DMS79 (cell line): Measurements from ENCODE around the gene ASIC3.

Experiments used
- DNase-seq: peaks from one replicate; lab custom pipeline; 2025; lab: John Stamatoyannopoulos, UW

ASIC3 gene

GRCh38 chr7:151085691-151086620 is 37.6 kb downstream of the ASIC3 start, which contains the start of gene AGAP3:
TSS of gene AGAP3 (plus strand) at chr7:151086475. CDS start at chr7:151086742, 267 bp downstream.
- no peak for DNase-seq

GRCh38 chr7:151086802-151087244 is 38.5 kb downstream of the ASIC3 start:
- no peak for DNase-seq

- no peak for DNase-seq
These were observed 39.1 kb downstream of the ASIC3 start for GRCh38 chr7:151087245-151088018.

DNA sequence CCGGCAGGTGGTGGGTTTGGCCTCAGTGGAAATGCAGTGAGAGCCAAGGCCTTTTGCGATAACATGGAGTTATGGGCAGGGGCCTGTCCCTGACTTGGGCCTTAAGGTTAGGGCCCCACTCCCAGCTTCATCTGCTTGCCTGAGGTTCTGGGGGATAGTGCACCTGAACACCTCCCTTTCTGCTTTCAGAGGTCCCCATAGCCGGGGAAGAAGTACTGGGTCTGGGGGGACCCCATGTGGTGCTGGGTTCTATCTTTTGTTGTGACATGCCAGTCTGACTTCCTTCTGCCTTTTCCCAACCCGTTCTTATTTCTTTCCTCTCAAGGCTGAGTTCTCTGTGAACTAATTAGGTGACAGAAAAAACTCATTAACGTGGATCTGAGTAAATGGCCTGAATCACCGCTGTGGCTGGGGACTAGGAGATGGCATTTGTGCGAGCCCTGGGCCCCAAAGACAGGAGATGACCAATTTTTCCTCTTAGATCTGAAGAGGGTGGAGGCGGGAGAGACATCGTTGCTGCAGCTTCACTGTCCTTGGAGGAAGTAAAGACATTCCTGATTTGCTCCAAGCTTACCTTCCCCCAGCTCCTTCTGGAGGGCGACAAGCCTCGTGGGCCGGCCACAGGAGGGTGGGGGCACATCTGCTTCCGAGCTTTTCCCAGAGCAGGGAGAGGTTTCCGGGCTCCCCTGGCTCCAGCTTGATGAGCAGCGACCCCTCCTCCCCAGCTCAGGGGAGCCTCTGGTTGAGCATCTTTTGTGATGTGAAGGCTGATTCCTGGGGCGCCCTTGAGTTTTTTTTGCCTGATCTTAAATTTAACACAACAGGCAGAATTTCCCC is 39.9 kb downstream of the ASIC3 start:
- DNase-seq = no peak

DNA sequence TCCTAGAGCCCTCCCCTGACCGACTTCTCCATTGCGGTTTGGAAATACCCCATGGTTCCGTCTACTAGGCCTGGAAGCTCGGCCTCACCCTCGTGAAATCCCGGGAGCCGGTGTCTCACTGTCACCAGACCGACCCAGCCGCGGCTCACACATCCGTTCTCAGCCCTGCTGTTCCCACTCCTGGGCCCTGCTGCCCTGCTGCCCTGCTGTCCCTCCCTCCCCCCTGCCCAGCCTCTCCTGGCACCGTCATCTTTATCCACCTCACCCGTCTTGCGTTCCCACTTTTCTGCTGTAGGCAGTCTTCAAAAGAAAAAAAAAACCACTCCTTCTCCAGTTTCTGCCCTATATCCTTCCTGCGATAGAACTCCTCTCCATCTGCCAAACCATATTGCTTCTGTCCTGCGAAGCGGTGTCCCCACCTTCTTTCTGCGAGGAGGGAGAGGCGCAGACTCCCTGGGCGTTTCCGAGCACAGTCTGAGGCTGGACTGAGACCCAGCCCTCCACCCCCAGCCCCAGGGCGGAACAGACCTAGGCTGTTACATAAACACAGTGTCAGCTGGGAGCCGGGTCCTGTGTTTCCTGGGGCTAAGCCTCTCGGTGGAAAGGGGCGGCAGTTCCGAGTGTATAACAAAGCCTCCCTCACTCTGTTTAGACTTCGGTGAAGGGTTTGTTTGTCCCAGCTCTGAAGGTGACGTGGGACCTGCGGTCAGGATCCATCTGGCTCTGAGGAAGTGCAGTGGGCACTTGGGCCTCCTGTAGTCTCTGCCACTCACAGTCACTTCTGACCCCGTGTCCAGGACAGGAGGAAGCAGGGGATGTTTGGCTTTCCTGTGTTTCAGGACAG is 40.7 kb downstream of the ASIC3 start:
- DNase-seq = no peak

GRCh38 chr7:151089893-151090730 is 41.8 kb downstream of the ASIC3 start:
- no peak for DNase-seq

DNA sequence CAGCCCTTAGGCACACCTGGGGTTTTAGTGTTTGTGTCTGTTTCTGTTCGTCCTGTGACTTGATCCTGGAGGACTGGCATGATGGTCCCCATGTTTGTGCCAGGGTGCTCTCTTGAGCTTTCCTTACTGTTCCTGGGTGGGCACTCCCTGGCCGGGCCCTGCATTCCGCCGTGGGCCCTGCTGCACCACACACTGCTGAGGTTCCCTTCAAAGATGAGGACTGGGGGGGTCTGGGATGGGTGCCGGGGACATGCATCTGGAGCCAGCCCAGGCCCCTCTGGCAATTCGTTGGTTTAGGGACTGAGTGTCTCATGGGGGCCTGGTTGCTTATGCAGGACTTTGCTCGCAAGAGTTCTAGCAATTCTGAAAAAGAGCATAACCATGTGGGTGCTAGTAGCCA is 42.7 kb downstream of the ASIC3 start:
- DNase-seq = no peak

GRCh38 chr7:151091431-151091830 is 43.1 kb downstream of the ASIC3 start:
- no peak for DNase-seq

DNA sequence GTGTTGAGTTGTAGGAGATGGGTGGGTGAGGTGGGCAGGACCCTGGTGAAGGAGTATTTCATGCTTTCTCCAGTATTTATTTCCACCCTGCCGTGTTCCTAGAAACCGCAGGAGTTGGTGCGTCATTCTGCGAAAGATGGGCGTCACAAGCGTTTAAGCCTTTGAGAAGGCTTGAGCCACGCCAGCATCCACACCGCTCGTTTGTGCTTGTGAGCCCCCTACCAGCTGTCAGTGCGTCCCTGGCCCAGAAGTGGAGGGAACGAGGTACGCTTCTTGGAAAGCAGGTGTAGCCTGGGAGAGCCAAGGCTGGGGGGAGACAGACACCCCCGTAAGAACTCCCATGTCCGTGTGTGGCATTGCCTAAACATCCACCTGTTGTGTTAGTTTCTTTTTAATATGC is 43.7 kb downstream of the ASIC3 start:
- no peak for DNase-seq

GRCh38 chr7:151093748-151094147 is 45.4 kb downstream of the ASIC3 start:
- no peak for DNase-seq

GRCh38 chr7:151094675-151095074 is 46.3 kb downstream of the ASIC3 start:
- DNase-seq = no peak

- DNase-seq = no peak
These were observed 46.9 kb downstream of the ASIC3 start for GRCh38 chr7:151095123-151095797.

DNA sequence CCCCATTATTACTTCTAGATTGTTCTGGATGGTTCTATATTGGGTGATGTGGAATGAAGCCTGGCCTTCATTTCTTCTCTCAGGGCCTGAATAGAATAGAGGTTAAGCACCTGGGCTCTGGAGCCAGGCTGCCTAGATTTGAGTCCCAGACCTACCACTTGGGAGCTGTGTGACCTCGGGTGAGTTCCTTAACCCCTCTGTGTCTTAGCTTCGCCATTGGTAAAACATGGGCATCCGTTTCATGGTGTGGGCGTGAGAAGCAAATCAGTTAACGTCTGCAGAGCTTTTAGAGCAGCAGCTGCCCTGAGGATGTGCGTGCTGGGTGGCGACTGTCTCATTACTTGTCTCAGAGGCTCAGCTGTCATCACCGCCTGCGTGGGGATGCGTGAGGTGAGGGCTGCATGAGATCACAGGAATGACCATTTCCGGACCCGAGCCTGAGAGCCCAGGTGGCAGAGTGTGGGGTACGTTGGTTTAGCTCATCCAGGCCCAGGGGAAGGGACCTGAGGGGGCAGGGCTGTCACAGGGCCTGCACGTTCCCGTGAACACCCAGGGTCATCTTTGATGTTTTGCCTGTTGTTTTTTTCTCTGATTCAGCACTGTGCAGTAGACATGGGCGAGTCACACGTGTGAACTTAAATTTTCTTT is 47.6 kb downstream of the ASIC3 start:
- DNase-seq = no peak

GRCh38 chr7:151099486-151100211 is 51.3 kb downstream of the ASIC3 start:
- DNase-seq = no peak

DNA sequence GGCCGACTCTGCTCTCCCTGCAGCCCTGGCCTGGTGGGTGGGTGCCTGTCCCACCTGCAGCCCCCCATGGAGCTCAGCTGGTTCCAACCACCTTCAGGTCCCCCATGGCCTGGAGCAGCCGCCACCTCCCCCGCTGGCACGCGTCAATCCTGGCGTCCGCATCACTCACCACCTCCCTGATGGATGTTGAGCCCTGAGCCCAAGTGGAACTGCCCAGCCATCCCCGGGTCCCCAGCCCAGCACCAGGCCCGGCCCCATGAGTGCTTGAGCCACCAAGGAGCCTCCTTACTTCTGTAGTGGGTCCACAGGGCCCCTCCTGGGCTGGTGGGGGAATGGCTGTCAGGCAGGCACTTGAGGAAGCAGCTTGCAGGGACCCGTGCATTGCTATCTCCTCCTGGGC is 52.6 kb downstream of the ASIC3 start:
- DNase-seq = no peak

DNA sequence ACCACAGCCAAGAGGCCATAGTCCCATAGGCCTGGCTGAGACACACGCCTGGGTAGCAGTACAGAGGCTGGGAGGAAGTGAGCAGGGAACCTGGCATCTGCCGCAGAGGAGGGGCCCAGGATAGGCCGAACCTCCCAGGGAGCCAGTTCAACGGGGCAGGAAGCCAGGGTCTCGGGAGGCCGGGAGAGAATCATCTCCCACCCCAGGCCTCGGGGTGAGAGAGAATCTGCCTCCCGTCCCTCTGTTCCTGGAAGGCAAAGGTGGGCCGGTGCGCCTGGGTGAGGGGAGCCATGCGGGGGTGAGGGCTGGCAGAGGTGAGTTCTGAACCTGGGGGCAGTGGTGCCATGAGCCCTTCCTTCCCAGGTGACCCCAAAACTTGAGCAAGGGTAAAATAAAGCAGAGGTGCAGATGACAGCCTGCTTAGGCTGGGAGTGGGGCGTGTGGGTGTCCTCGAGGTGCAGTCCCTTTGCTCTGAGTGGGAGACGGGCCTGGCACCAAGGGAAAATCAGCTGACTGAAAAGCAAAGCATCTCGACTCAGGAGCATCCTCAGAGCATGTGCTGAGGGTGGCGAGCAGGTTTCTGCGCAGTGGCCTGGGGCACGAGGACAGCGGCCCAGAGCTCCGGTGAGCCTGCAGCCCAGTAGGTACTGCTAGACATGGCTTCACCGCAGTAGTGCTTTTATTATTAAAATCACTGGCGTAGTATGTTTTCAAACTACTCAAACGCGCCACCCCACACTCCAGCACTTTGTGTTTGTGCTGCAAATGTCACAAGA is 53.5 kb downstream of the ASIC3 start:
- DNase-seq = no peak
